Activated CD4-positive, alpha-beta memory T cell treated with anti-CD3 and anti-CD28 coated beads, Interleukin-2, amount 10 ng/mL, durations not matched to agents 7 days and 5 days (primary cell): ENCODE measurements around the gene NETO2. TPM values are rescaled to one million over a fixed set of nuclear protein-coding genes. Genes with fewer than 3 reads are reported as not detected.
"Not testable (repeated sequence)": the region's sequence is repeated elsewhere in the genome, so short reads cannot be mapped to it uniquely, and the experiment has no call there.

Source experiments
- CTCF ChIA-PET: fragments of 350-600 bp; sonication (Branson Sonifier 250); formaldehyde crosslinking; loops from one replicate; lab custom pipeline; 2021; ENCODE audit warnings: antibody characterized with exemption, inconsistent platforms; lab: Charles Lee
- POLR2A ChIA-PET: fragments of 350-600 bp; sonication (Branson Sonifier 250); formaldehyde crosslinking; loops from one replicate; lab custom pipeline; 2021; ENCODE audit warnings: antibody characterized with exemption; lab: Charles Lee
- DNase-seq: peaks from one replicate; pipeline ENCODE4 v3.0.0-alpha.2; 2020
- H3K27ac Mint-ChIP-seq: one replicate; pipeline ENCODE4 v1.8.0; 2021; ENCODE audit warnings: mild to moderate bottlenecking, mixed read lengths
- H3K27me3 Mint-ChIP-seq: one replicate; pipeline ENCODE4 v1.8.0; 2021; ENCODE audit warnings: mixed read lengths
- H3K36me3 Mint-ChIP-seq: one replicate; pipeline ENCODE4 v1.8.0; 2021; ENCODE audit warnings: low read depth, mixed read lengths
- H3K4me1 Mint-ChIP-seq: one replicate; pipeline ENCODE4 v1.8.0; 2021; ENCODE audit warnings: mixed read lengths
- H3K4me3 Mint-ChIP-seq: one replicate; pipeline ENCODE4 v1.8.0; 2021; ENCODE audit warnings: mild to moderate bottlenecking, mixed read lengths
- H3K9me3 Mint-ChIP-seq: one replicate; pipeline ENCODE4 v1.8.0; 2021; ENCODE audit warnings: mixed read lengths
- total RNA-seq, 2 experiments: library from RNA; stranded (reverse); gene quantifications; one replicate each; pipeline ENCODE4 v1.2.3, GENCODE V29; 2021

Gene NETO2
- total RNA-seq, 2 experiments from 2014 or later, result 10.4 to 13.5 TPM

DNA sequence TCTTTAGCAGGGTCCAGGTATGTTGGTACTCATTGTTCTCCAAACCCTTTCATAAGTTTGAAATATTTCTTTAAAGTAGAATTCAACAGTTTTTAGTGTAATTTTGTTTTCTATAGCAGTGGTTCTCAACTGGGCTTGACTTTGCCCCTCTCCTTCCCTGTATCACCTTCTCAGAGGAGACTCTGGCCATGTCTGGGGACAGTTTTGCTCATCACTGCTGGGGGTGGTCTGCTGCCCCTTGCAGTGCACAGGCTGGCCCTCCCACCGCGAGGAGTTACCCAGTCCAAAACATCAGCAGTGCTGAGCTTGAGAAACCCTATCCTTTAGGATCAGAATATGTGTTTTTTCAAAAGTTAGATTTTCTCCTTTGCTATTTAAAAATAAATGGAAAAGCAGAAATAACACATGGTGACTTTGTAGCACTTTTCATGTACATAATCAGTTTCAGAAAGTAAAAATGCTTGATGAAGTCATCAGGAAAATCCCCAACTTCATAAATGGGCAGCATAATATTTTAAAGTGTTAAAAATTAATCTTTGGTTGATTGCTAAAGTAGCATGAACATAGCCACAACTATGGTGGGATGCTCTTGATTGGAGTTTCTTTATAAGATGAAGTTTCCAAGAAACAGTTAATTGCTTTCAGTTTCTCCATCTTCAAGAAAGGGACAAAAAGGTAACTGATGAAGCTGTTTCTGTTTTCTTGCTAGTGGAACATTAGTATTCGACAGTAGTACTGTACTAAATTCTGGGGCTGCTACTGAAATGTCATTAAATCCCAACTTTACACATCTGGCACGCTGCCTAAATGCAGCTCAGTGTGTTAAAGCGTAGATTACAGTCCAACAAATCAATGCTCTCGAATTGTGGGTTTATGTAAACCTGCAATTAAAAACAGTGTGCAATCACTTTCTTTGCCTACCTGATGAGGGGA lies 70.3 kb downstream of the NETO2 start:
- Mint-ChIP-seq H3K4me1 (peaks cover 25% of the 10 kb centered on the region), H3K9me3 (peaks cover 5% of the 10 kb centered on the region), H3K27ac (no peak overlapping the region), H3K4me3 (no peak overlapping the region), H3K36me3 (no peaks in the 10 kb centered on the region), H3K27me3 (no peaks in the 10 kb centered on the region)
- POLR2A ChIA-PET, result no interaction called here
- CTCF ChIA-PET, result interaction anchor here (0.5 to 0.9 kb wide), 2 partner anchors 36 to 1109 kb away, joined by 3 read pairs; no protein-coding TSS in a partner anchor
- no peak for DNase-seq

DNA sequence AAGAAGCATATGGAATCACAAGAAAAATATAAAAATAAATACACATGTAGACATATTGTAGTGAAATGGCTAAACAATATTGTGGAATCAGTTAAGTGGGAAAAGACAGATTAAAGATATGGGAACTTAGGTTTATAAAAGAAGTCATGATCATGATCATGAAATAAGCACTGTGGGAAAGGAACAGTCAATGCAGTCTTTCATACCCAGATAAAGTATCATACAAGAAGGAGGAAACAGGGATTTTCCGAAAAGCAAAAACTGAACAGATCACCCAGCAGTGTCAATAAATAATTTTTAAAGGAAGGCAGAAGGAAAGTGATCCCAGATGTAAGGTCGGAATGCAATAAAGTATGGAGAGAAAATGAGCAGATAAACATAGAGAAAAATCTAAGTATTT lies 71.6 kb downstream of the NETO2 start:
- peaks cover 5% of the 10 kb centered on the region for H3K9me3 Mint-ChIP-seq
- ChIA-PET POLR2A (no interaction called here), CTCF (no interaction called here)
- DNase-seq, result no peak
- no peaks in the 10 kb centered on the region for H3K36me3 Mint-ChIP-seq
- no peaks in the 10 kb centered on the region for H3K27me3 Mint-ChIP-seq
- no peak overlapping the region for H3K4me3 Mint-ChIP-seq
- H3K4me1 Mint-ChIP-seq, result peaks cover 26% of the 10 kb centered on the region
- H3K27ac Mint-ChIP-seq, result no peak overlapping the region

DNA sequence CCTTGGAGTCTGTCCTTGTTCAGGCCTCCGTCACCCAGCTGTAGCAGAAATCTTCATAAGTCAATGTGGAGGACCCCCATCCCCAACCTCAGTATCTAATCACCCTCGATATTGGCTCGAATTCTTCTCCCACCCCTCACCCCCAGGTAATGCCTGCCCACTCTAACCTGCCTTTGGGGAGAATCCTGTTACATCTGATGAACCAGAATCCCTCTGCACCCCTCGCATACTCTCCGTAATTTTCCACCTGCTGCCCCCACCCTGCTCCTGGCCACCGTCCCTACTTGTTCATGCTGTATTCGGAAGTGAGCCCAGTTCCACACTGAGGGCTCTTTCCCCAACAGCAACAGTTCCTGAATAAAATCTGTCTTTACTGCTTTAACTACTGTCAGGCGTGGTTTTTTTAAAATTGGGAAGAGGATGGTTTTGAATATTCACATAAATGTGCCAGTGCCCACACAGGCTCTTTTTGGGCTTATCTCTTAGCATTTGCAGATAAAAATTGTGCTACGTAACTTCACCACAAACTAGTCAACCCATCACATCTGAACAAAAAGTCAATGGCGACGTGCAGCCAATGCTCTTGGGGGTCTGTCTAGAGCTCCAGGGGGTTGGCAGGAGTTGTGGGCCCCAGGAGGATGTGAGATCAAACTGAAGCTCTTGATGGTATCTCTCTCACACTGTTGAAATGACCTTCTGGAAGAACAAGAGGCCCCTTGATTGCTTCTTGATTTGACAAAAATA lies 73.7 kb downstream of the NETO2 start:
- CTCF ChIA-PET, result no interaction called here
- POLR2A ChIA-PET, result no interaction called here
- H3K4me1 Mint-ChIP-seq, result peaks cover 26% of the 10 kb centered on the region

DNA sequence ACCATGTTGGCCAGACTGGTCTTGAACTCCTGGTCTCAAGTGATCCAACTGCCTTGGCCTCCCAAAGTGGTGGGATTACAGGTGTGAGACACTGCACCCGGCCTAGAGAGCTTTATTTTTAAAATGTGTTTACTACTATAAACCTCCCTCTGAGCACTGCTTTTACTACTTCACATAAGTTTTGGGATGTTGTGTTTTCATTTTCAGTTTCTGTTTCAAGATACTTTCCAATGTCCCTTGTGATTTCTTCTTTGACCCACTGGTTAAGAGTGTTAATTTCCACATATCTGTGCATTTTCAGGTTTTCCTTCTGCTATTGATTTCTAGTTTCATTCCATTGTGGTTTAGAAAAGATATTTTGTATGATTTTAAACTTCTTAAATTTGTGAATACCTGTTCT lies 74.4 kb downstream of the NETO2 start:
- no peaks in the 10 kb centered on the region for H3K36me3 Mint-ChIP-seq
- H3K27ac Mint-ChIP-seq, result peak overlapping the region; percentile 52
- peaks cover 26% of the 10 kb centered on the region for H3K4me1 Mint-ChIP-seq
- no peaks in the 10 kb centered on the region for H3K27me3 Mint-ChIP-seq
- DNase-seq, result no peak
- H3K9me3 Mint-ChIP-seq, result peaks cover 5% of the 10 kb centered on the region
- H3K4me3 Mint-ChIP-seq, result no peak overlapping the region
- ChIA-PET POLR2A (interaction anchor here (0.7 to 1.3 kb wide), 2 partner anchors 95 to 1070 kb away, joined by 4 to 5 read pairs; no protein-coding TSS in a partner anchor), CTCF (interaction anchor here (0.9 to 1.7 kb wide), 3 partner anchors 21 to 72 kb away, joined by 3 to 4 read pairs (median 4); no protein-coding TSS in a partner anchor)

More for the DNA sequence above, 73.7 kb downstream of the NETO2 start:
- Mint-ChIP-seq H3K36me3 (no peaks in the 10 kb centered on the region), H3K4me3 (no peak overlapping the region), H3K9me3 (peaks cover 5% of the 10 kb centered on the region), H3K27ac (peak overlapping the region; percentile 3), H3K27me3 (no peaks in the 10 kb centered on the region)
- no peak for DNase-seq

DNA sequence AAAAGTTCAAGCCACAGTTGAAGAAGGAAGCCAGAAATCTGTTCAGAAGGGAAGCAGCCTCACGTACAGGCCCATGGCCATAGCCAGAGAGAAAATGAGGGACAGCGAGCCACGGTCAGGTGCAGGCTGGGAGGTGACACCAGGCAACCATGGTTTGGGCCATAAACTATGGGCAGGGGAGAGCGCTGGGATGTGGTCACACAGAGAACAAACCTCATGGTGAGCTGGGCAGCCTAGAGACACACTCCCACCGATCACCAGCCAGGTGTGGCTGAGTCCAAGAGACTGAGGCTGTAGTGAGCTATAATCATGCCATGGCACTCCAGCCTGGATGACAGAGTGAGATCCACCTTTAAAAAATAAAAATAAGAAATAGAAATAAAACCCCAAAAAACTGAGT lies 76.5 kb downstream of the NETO2 start:
- DNase-seq, result no peak

DNA sequence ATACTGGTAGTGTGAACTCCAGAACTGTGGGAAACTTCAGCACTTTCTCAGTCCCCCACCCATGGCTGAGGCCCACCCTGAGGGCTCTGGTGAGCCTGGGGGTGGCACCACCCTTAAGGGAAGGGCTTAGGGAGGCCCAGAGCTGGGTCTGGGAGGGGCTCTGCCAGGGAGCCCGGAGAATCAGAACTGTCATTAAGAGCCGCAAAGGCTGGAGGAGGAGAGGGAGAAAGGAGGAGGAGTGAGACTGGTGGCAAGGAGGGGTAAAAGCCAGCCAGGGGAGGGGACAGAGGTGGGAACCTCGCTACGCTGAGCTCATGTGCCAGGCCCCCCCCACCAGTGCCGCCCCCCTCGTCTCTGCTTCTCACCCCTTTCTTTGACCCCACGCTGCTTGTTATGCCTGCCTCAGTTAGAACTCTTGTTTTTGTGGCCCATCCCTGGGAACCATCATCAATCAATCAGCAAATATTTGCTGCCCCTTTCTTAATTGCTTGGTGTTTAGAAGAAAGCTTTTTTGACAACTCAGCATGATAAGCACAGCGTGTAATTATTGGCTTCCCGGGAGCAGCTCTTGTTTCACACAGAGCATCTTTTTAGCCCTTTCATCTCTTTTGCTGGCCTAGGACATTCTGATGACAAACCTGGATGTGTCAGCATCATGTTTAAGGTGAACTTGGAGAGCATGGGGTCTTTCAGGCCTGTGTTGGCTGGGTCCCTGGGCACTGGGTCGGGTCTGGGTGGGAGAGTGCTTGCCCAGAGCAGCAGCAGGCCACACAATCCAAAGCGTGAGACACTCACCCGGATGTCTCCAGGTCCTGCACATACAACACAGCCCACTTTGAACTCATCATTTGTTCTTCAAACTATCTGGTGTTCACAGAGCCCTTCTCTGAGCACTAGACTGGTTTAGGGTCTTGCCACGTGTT lies 77.7 kb downstream of the NETO2 start:
- Mint-ChIP-seq H3K4me3 (no peak overlapping the region), H3K27me3 (no peaks in the 10 kb centered on the region), H3K36me3 (no peaks in the 10 kb centered on the region), H3K4me1 (peaks cover 13% of the 10 kb centered on the region), H3K9me3 (peaks cover 3% of the 10 kb centered on the region), H3K27ac (no peak overlapping the region)
- ChIA-PET CTCF (no interaction called here), POLR2A (no interaction called here)
- DNase-seq, result no peak

More for the DNA sequence above, 76.5 kb downstream of the NETO2 start:
- Mint-ChIP-seq H3K4me1 (peaks cover 13% of the 10 kb centered on the region), H3K4me3 (no peak overlapping the region), H3K36me3 (no peaks in the 10 kb centered on the region), H3K9me3 (peaks cover 4% of the 10 kb centered on the region), H3K27me3 (no peaks in the 10 kb centered on the region), H3K27ac (no peak overlapping the region)
- POLR2A ChIA-PET, result no interaction called here
- CTCF ChIA-PET, result no interaction called here

DNA sequence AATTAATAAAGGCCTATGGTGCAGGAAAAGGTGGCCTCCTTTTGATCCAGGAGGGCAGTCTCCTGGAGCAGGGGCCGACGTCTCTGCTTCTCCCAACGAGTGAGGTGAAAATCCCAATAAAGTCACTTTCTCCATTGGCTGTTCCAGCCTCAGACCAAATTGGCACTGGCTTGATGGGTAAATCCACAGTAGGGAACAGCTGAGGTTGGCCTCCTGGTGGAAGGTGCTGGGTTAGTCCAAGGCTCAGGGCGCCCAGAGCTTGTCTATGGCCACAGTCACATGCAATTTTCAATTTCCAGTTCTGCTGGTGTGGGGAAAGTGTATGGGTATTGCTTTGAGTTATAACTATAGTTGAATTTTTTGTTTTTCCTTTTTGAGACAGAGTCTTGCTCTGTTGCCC lies 79.0 kb downstream of the NETO2 start:
- ChIA-PET POLR2A (no interaction called here), CTCF (no interaction called here)
- no peaks in the 10 kb centered on the region for H3K27me3 Mint-ChIP-seq
- H3K36me3 Mint-ChIP-seq, result no peaks in the 10 kb centered on the region
- peaks cover 10% of the 10 kb centered on the region for H3K4me1 Mint-ChIP-seq
- no peak overlapping the region for H3K27ac Mint-ChIP-seq
- H3K4me3 Mint-ChIP-seq, result no peak overlapping the region
- no peaks in the 10 kb centered on the region for H3K9me3 Mint-ChIP-seq
- DNase-seq, result no peak

DNA sequence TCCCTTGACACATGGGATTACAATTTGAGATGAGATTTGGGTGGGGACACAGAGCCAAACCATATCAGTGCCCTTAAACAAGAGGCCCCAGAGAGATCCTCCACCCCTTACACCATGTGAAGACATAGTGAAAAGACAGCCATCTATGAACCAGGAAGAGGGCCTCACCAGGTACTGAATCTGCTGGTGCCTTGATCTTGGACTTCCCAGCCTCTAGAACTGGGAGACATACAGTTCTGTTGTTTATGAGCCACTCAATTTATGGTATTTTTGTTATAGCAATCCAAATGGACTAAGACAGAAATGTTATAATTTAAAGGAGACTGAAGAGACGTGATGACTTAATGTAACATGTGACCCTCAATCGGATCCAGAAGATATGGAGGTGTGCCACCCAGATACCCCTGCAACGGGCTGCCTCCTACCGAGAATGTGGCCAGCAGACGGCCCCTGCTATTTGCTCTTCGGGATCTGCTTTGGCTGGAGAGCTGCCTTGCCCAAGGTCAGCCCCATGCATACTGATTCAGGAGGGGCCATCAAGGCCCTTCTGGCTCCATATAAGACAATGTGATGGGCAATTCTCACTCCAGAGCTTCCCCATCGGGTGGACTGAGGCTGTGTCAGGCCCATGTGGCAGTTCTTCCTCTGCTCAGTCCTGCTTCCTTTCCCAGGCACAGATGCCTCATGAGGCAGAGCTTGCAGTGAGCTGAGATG lies 80.6 kb downstream of the NETO2 start:
- Mint-ChIP-seq H3K4me1 (peaks cover under 1% of the 10 kb centered on the region), H3K9me3 (no peaks in the 10 kb centered on the region), H3K27ac (no peak overlapping the region), H3K27me3 (no peaks in the 10 kb centered on the region), H3K36me3 (no peaks in the 10 kb centered on the region), H3K4me3 (no peak overlapping the region)
- no peak for DNase-seq
- ChIA-PET POLR2A (no interaction called here), CTCF (no interaction called here)

DNA sequence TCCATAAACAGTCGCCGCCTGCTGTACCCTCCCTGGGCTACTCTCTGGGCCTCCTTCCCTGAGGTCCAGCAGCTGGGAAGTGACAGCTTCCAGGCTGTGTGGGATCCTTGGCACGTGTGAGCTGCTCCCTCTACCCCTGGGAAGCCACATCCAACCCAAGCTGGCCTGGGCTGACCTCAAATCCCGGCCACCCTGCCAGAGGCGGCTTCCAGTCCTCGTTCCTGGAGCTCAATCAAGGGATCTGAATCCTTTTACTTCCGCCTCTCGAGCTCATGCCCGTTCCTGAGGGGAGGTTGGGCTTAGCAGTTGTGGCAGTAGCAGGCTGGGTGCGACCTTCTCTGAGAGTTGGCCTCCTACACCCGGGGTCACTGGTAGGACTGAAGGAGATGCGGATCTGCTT lies 82.5 kb downstream of the NETO2 start:
- H3K9me3 Mint-ChIP-seq, result no peaks in the 10 kb centered on the region
- ChIA-PET CTCF (interaction anchor here (0.6 kb wide), 1 partner anchor 10 kb away, joined by 3 read pairs; no protein-coding TSS in a partner anchor), POLR2A (no interaction called here)
- H3K27ac Mint-ChIP-seq, result no peak overlapping the region
- H3K4me3 Mint-ChIP-seq, result no peak overlapping the region
- no peaks in the 10 kb centered on the region for H3K36me3 Mint-ChIP-seq
- DNase-seq, result no peak
- no peaks in the 10 kb centered on the region for H3K27me3 Mint-ChIP-seq
- no peaks in the 10 kb centered on the region for H3K4me1 Mint-ChIP-seq

DNA sequence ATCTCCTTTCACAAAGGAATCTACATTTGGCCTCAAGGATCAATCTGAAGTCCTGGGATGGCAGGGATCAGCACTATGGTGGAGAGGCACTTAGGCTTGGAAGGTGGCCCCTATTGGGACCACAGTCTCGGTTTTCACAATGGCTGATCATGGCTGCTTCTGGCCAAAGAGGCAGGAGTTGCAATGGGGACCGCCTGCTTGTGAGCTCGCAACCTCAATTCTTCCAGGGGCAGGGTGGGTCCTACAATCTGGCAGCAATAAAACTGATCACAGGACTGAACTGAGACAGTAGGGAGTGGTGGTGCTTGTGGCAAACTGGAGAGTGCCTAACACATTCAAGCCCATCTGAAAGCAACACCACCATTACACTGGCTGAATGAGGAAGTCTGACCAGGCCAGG lies 83.1 kb downstream of the NETO2 start:
- Mint-ChIP-seq H3K4me3 (no peak overlapping the region), H3K27me3 (no peaks in the 10 kb centered on the region), H3K36me3 (no peaks in the 10 kb centered on the region), H3K27ac (no peak overlapping the region), H3K4me1 (no peaks in the 10 kb centered on the region), H3K9me3 (no peaks in the 10 kb centered on the region)
- ChIA-PET POLR2A (no interaction called here), CTCF (interaction anchor here (0.6 kb wide), 1 partner anchor 10 kb away, joined by 3 read pairs; no protein-coding TSS in a partner anchor)
- no peak for DNase-seq

DNA sequence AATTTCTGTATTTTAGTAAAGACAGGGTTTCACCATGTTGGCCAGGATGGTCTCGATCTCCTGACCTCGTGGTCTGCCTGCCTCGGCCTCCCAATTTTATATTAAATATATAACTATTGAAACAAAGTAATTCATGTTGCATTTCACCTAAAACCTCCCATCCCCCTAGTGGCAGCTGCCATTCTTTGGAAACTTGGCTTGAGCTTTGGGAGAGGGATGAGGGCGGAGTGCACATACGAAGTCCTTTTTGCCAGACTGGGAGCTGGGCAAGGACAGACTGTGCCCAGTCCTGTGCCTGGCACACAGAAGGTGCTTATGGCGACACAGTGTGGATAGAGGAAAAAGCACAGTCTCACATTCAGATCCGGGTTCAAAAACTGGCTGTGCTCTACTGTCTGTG lies 83.8 kb downstream of the NETO2 start:
- POLR2A ChIA-PET, result no interaction called here
- no peak for DNase-seq
- Mint-ChIP-seq H3K9me3 (no peaks in the 10 kb centered on the region), H3K27me3 (no peaks in the 10 kb centered on the region), H3K36me3 (no peaks in the 10 kb centered on the region), H3K4me3 (no peak overlapping the region), H3K4me1 (no peaks in the 10 kb centered on the region), H3K27ac (no peak overlapping the region)
- CTCF ChIA-PET, result no interaction called here

DNA sequence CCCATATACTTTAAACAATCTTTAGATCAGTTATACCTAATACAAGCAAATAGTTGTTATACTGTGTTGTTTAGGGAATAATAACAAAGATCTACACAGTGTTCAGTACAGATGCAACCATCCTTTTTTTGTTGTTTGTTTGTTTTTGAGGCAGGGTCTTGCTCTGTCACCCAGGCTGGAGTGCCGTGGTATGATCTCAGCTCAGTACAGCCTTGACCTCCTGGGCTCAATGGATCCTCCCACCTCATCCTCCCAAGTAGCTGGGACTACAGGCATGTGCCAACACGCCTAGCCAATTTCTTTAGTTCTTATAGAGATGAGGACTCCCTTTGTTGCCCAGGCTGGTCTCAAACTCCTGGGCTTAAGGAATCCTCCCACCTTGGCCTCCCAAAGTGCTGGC lies 84.6 kb downstream of the NETO2 start:
- H3K27ac Mint-ChIP-seq, DNase-seq, CTCF ChIA-PET, H3K4me1 Mint-ChIP-seq, H3K36me3 Mint-ChIP-seq, H3K4me3 Mint-ChIP-seq, H3K9me3 Mint-ChIP-seq, POLR2A ChIA-PET, H3K27me3 Mint-ChIP-seq: not testable (repeated sequence)
